NCI-H446 treated with DMSO at 0.1 percent for 48 hours (cell line): ENCODE measurements around the gene FBXO36.

Experiments used
- DNase-seq: peaks from one replicate; lab custom pipeline; 2025; lab: John Stamatoyannopoulos, UW

The FBXO36 gene

GRCh38 chr2:230050136-230050535, 127.8 kb downstream of the FBXO36 start:
- no peak for DNase-seq

- DNase-seq = no peak
Measured at GRCh38 chr2:230052299-230052698, 130.0 kb downstream of the FBXO36 start.

- no peak for DNase-seq
Measured at GRCh38 chr2:230053753-230054478, 131.6 kb downstream of the FBXO36 start.

- DNase-seq = no peak
Measured at GRCh38 chr2:230060672-230061293, 138.5 kb downstream of the FBXO36 start.
